ENCODE measurements around the gene PSD4.

Gene PSD4

DNA sequence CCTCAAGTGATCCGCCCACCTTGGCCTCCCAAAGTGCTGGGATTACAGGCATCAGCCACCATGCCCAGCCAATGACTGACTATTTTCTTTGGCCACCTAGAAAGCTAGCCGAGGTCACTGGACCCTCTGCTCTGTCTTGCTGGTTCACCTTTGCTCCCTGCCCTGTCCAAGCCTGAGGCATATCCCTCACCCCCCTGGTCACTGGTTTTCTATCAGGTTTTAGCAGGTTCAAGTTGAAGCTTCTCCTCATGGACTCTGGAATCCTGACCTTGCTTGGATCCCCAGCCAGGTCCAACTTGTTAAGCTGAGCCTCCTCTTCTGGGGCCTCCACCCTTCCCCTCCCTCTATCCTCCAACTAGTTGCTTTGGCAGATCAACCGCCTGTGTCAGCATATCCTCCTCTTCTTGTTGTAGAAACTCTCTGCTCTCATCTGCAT, 71.5 kb downstream of the PSD4 start:
- TF ChIP-seq, protein P1, sequence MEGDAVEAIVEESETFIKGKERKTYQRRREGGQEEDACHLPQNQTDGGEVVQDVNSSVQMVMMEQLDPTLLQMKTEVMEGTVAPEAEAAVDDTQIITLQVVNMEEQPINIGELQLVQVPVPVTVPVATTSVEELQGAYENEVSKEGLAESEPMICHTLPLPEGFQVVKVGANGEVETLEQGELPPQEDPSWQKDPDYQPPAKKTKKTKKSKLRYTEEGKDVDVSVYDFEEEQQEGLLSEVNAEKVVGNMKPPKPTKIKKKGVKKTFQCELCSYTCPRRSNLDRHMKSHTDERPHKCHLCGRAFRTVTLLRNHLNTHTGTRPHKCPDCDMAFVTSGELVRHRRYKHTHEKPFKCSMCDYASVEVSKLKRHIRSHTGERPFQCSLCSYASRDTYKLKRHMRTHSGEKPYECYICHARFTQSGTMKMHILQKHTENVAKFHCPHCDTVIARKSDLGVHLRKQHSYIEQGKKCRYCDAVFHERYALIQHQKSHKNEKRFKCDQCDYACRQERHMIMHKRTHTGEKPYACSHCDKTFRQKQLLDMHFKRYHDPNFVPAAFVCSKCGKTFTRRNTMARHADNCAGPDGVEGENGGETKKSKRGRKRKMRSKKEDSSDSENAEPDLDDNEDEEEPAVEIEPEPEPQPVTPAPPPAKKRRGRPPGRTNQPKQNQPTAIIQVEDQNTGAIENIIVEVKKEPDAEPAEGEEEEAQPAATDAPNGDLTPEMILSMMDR (IDR thresholded peaks at IDR 0.05) = no peak

DNA sequence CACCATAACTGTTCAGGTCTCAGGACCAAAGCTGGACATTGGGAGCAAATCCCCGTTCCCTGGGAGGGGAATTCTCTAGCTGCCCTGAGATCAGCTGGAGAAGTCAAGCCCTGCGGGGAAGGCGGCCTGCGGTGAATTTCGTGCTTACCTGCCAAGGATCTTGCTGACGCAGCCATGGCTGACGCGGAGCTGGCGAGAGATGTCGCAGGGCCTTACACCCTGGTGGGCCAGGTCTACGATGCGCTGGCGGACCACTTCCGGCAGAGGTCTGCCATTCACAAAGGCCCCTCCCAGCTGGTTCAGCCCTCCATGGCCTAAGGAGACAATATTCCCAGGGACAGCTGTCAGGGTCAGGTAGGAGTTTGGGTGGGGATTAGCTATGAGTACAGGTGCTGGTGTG, 72.8 kb downstream of the PSD4 start:
- TF ChIP-seq, protein P1 (IDR thresholded peaks at IDR 0.05) = no peak

DNA sequence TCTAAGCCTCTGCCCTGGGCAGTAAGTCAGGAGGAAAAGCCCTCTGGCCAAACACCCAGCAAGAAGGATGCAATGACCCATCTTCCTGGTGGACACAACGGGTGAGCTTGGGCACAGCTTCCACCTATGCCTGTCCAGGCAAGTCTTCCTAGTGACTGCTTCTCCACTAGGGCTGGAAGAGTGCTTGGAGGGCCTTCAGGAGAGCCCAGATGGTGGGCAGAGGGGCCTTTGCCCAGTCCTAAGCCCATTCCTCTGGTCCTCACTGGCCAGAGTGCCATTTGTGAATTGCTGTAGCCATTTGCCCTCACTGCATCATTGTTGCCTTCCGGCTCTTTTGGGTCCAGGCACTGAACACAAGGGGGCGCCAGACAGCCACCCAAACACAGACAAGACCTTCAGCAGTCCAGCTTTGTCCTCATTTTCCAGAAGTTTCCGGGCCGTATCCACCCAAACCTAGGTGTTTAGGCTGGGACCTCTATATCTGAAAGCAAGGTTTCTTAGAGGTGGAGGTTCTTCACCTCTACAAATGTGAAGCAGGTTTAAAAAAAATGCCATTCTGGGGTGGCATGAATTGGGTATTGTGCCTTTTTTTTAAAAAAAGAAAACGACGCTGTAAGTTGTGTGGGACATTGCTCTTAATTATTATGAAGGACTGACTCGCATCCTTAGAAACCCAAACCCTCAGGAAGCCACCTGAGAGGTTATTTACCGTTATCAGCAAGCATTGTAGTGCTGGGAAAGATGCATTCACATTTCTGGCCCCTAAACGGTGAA, 75.4 kb downstream of the PSD4 start:
- TF ChIP-seq, protein P1 (IDR thresholded peaks at IDR 0.05) = peak; percentile 81

DNA sequence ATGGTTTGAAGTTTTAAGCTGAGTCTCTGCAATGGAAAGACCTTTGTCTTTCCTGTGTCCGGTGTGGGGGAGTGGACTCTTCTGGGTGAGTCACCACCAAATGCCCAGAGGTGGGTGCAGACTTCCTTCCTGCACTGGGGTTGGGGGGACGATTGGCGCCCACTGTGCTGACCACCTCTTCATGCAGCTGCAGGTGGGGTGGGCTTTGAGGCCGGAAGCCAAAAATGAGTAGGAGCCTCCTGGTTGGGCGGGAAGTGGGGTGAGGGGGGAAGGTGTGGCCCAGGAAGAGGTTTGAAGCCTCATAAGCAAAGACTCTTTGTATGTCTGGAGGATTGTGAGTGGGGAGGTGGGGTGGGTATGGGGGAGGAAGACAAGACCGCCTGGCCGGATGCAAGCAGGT, 77.3 kb downstream of the PSD4 start:
- TF ChIP-seq, protein P1 (IDR thresholded peaks at IDR 0.05) = no peak

DNA sequence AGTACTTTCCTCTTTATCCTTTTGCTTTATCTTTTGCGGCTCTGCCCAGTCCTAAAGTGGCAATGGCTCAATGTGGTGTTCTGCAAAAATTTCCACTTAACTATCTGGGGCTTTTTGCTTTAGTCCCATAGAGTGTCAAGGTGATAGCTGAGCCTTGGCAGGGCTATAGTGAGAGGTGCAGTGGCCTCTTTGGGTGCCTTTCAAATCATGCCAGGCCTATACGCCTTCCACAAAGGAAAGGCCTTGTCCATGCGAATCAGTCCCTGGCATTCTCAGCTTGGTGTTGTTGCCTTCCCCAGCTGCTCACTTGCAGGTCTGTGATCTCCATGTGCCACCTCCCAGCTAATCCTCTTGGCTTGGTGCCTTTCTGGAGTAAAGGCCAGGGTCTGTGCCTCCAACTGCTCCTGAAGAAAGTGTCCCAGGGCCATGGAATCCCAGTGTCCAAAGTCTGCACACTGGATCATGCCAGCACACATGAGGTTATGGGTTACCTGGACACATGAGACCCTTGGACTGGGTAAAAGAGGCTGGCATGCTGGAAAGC, 78.3 kb downstream of the PSD4 start:
- TF ChIP-seq, protein P1 (IDR thresholded peaks at IDR 0.05) = no peak

DNA sequence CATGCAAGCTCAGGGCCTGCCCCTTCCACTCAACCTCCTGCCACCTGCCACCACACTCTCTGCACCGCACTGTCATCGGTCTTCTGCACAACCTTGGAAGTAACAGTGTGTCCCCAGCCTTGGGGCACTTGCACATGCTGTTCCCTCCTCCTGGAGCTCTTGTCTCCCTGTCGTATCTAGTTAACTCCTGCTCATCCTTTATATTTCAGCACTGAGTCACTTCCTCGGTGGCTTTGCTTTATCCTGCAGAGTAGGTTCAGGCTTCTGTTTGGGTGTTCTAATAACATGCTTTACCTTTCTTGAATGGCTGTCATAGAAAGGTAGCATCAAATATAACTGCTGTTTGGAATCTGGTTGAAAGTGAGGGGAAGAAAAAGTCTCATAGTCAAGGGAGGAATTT, 79.7 kb downstream of the PSD4 start:
- TF ChIP-seq, protein P1 (IDR thresholded peaks at IDR 0.05) = no peak

DNA sequence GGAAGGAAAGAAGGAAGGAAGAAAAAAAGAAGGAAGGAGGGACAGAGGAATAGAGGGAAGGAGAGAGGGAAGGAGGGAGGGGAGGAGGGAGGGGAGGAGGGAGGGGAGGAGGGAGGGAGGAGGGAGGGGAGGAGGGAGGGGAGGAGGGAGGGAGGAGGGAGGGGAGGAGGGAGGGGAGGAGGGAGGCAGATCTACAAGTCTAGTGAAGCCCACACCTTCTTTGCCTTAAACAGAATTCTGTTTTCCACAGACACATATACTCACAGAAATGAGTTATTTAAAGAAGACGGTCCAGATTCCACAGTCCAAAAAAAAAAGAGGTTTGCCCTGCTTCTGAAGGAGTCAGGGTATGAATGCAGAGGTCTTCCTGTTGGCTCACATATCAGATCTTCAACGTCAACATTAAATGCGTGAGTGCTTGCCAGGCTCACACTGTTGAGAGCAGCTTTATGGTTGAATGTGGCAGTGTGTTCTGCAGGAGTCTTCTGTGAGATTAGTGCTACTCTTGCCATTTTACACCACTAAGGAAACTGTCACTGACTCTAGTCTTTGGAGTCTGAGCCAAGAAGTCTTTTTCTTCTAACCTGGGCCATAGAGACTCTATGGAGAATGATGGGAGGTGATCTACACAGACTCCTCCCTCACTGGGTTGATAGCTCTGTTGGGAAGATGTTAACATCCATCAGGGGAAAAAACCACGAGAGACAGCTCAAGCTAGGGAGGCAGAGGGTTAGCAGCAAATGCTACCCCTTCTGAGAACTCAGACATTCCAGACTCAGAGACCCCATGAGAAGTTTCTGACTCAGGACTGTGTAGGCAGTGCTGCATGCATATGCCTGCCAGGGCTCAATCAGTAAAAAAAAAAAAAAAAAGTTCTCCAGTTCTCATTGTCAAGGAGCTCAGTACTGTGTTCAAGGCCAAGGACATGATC, 81.6 kb downstream of the PSD4 start:
- TF ChIP-seq, protein P1 (IDR thresholded peaks at IDR 0.05) = no peak

Measured in LNCAP (cell line).